A673 (cell line): ENCODE measurements around the gene SPON1. TPM values are rescaled to one million over a fixed set of nuclear protein-coding genes. Genes with fewer than 3 reads are reported as not detected.

Source experiments
- BruUV-seq: library from RNA; stranded (reverse); fragments of 400-500 nt; replicated peaks from 2 replicates; lab custom pipeline; 2021; lab: Mats Ljungman, UMichigan
- CTCF ChIA-PET: fragments of 300-600 bp; sonication (Branson Sonifier 250); formaldehyde crosslinking; loops from one replicate; lab custom pipeline; 2022; ENCODE audit warnings: antibody characterized with exemption; lab: Charles Lee
- POLR2A ChIA-PET: fragments of 300-600 bp; sonication (Branson Sonifier 250); formaldehyde crosslinking; loops from one replicate; lab custom pipeline; 2022; ENCODE audit warnings: antibody characterized with exemption; ENCODE audit not compliant: low non-redundant PET; lab: Charles Lee
- DNase-seq: peaks from one replicate; pipeline ENCODE4 v3.0.0-alpha.2; 2015; ENCODE audit warnings: low spot score
- H3K27ac ChIP-seq: fragments of 200-600 bp; sonication (generic); 2 replicates; pipeline ENCODE4 v1.5.1; 2016; ENCODE audit warnings: mixed run types, low read depth, mild to moderate bottlenecking, mixed read lengths, antibody characterized with exemption, low read length; ENCODE audit not compliant: poor library complexity, severe bottlenecking
- H3K27me3 ChIP-seq: fragments of 200-600 bp; sonication (generic); replicated peaks from 2 replicates; pipeline ENCODE4 v1.6.1; 2017; ENCODE audit warnings: mixed run types, low read depth, mild to moderate bottlenecking, mixed read lengths, antibody characterized with exemption, low read length; ENCODE audit not compliant: insufficient read depth, poor library complexity
- H3K36me3 ChIP-seq: fragments of 200-600 bp; sonication (generic); 2 replicates; pipeline ENCODE4 v1.6.1; 2016; ENCODE audit warnings: mixed run types, mild to moderate bottlenecking, mixed read lengths, antibody characterized with exemption, low read length; ENCODE audit not compliant: insufficient read depth, poor library complexity, severe bottlenecking
- H3K4me1 ChIP-seq: fragments of 200-600 bp; sonication (generic); 2 replicates; pipeline ENCODE4 v1.6.1; 2017; ENCODE audit warnings: mixed run types, mild to moderate bottlenecking, mixed read lengths, antibody characterized with exemption, low read length; ENCODE audit not compliant: insufficient read depth, poor library complexity, severe bottlenecking
- H3K4me3 ChIP-seq: fragments of 200-600 bp; sonication (generic); 2 replicates; pipeline ENCODE4 v1.5.1; 2016; ENCODE audit warnings: low read depth, mixed run types, mild to moderate bottlenecking, mixed read lengths, low read length; ENCODE audit not compliant: poor library complexity, severe bottlenecking
- H3K9me3 ChIP-seq: fragments of 200-600 bp; sonication (generic); 2 replicates; pipeline ENCODE4 v1.6.1; 2016; ENCODE audit warnings: mixed run types, low read depth, mild to moderate bottlenecking, mixed read lengths, antibody characterized with exemption, low read length; ENCODE audit not compliant: poor library complexity, severe bottlenecking
- EZH2 ChIP-seq: fragments of 200-600 bp; sonication (generic); IDR thresholded peaks from 2 replicates; pipeline ENCODE4 v1.6.1; 2017; ENCODE audit warnings: borderline replicate concordance, low read depth, mild to moderate bottlenecking, mixed read lengths, antibody characterized with exemption, low read length; ENCODE audit not compliant: poor library complexity, severe bottlenecking
- intact Hi-C: fragments of 100-400 bp; cut with micrococcal nuclease; formaldehyde crosslinking; loops from one replicate; pipeline ENCODE4 v1.10.0; 2022; ENCODE audit not compliant: unreplicated experiment
- total RNA-seq: library from RNA; stranded (reverse); gene quantifications from 2 replicates; pipeline ENCODE4 v1.2.3, GENCODE V29; 2021
- TF ChIP-seq, protein P1 (sequence below): fragments of 300-800, 200-600 bp; sonication (generic); conservative IDR thresholded peaks from 2 replicates; pipeline ENCODE4 v1.5.1; 2017; ENCODE audit warnings: low read depth, mild to moderate bottlenecking, antibody characterized with exemption, low read length, moderate library complexity, mixed read lengths

Gene SPON1
- total RNA-seq, 1 experiment from 2014 or later, result not detected

- no peak for TF ChIP-seq EZH2
- TF ChIP-seq, protein P1, sequence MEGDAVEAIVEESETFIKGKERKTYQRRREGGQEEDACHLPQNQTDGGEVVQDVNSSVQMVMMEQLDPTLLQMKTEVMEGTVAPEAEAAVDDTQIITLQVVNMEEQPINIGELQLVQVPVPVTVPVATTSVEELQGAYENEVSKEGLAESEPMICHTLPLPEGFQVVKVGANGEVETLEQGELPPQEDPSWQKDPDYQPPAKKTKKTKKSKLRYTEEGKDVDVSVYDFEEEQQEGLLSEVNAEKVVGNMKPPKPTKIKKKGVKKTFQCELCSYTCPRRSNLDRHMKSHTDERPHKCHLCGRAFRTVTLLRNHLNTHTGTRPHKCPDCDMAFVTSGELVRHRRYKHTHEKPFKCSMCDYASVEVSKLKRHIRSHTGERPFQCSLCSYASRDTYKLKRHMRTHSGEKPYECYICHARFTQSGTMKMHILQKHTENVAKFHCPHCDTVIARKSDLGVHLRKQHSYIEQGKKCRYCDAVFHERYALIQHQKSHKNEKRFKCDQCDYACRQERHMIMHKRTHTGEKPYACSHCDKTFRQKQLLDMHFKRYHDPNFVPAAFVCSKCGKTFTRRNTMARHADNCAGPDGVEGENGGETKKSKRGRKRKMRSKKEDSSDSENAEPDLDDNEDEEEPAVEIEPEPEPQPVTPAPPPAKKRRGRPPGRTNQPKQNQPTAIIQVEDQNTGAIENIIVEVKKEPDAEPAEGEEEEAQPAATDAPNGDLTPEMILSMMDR, result no peak
- Histone ChIP-seq H3K27me3 (no peaks in the 10 kb centered on the region), H3K27ac (no peak overlapping the region), H3K4me3 (no peak overlapping the region), H3K36me3 (no peaks in the 10 kb centered on the region), H3K4me1 (no peaks in the 10 kb centered on the region), H3K9me3 (no peaks in the 10 kb centered on the region)
- BruUV-seq, result no TSS peak
- intact Hi-C loops, result no loop called here
- POLR2A ChIA-PET, result no interaction called here
- no peak for DNase-seq
- CTCF ChIA-PET, result no interaction called here
Observed at GRCh38 chr11:14052198-14052597, 89.7 kb downstream of the SPON1 start.

GRCh38 chr11:14054116-14055107 is 91.9 kb downstream of the SPON1 start:
- no peak for DNase-seq
- no peak overlapping the region for H3K27ac ChIP-seq
- no peaks in the 10 kb centered on the region for H3K27me3 ChIP-seq
- no TSS peak for BruUV-seq
- intact Hi-C loops, result no loop called here
- no peaks in the 10 kb centered on the region for H3K36me3 ChIP-seq
- no peaks in the 10 kb centered on the region for H3K9me3 ChIP-seq
- ChIA-PET CTCF (no interaction called here), POLR2A (no interaction called here)
- H3K4me1 ChIP-seq, result no peaks in the 10 kb centered on the region
- TF ChIP-seq, protein P1, result no peak
- no peak for TF ChIP-seq EZH2
- no peak overlapping the region for H3K4me3 ChIP-seq

- Histone ChIP-seq H3K27me3 (no peaks in the 10 kb centered on the region), H3K27ac (no peak overlapping the region), H3K9me3 (no peaks in the 10 kb centered on the region), H3K4me1 (no peaks in the 10 kb centered on the region), H3K4me3 (no peak overlapping the region), H3K36me3 (no peaks in the 10 kb centered on the region)
- intact Hi-C loops, result no loop called here
- no peak for DNase-seq
- POLR2A ChIA-PET, result no interaction called here
- TF ChIP-seq, protein P1, result no peak
- TF ChIP-seq EZH2, result no peak
- CTCF ChIA-PET, result no interaction called here
- no TSS peak for BruUV-seq
Observed at GRCh38 chr11:14055936-14056335, 93.4 kb downstream of the SPON1 start.
